Islet of Langerhans (tissue), 1 donor: ENCODE measurements around the gene CUL3.

Experiments used
- FAIRE-seq: peaks from one replicate; lab custom pipeline; 2011; peaks lifted over from hg19 to GRCh38; lab: Jason Lieb, UNC

The CUL3 gene

GRCh38 chr2:224580248-224580647 is 4.9 kb downstream of the CUL3 start:
- no peak for FAIRE-seq

GRCh38 chr2:224579411-224579810 is 5.8 kb downstream of the CUL3 start:
- peak; percentile 43 for FAIRE-seq

- FAIRE-seq = peak; percentile 71
These were observed 7.6 kb downstream of the CUL3 start for GRCh38 chr2:224577541-224577940.

GRCh38 chr2:224576088-224576715 is 9.0 kb downstream of the CUL3 start:
- no peak for FAIRE-seq

- peak; percentile 43 for FAIRE-seq
These were observed 10.6 kb downstream of the CUL3 start for GRCh38 chr2:224574423-224575084.

GRCh38 chr2:224573724-224574123 is 11.4 kb downstream of the CUL3 start:
- peak; percentile 21 for FAIRE-seq

GRCh38 chr2:224572338-224572737 is 12.8 kb downstream of the CUL3 start:
- no peak for FAIRE-seq

GRCh38 chr2:224570328-224570993 is 14.7 kb downstream of the CUL3 start:
- FAIRE-seq = peak; percentile 79

GRCh38 chr2:224569654-224570053 is 15.5 kb downstream of the CUL3 start:
- peak; percentile 9 for FAIRE-seq

GRCh38 chr2:224565452-224566035 is 19.6 kb downstream of the CUL3 start:
- FAIRE-seq = no peak

- no peak for FAIRE-seq
These were observed 21.6 kb downstream of the CUL3 start for GRCh38 chr2:224563537-224563936.

GRCh38 chr2:224562831-224563230 is 22.3 kb downstream of the CUL3 start:
- FAIRE-seq = no peak

GRCh38 chr2:224561234-224562005 is 23.7 kb downstream of the CUL3 start:
- no peak for FAIRE-seq

- FAIRE-seq = no peak
These were observed 24.6 kb downstream of the CUL3 start for GRCh38 chr2:224560549-224560948.

- no peak for FAIRE-seq
These were observed 27.6 kb downstream of the CUL3 start for GRCh38 chr2:224557610-224558009.

GRCh38 chr2:224556381-224556780 is 28.8 kb downstream of the CUL3 start:
- no peak for FAIRE-seq

- FAIRE-seq = peak; percentile 72
These were observed 29.3 kb downstream of the CUL3 start for GRCh38 chr2:224555823-224556366.

- no peak for FAIRE-seq
These were observed 32.4 kb downstream of the CUL3 start for GRCh38 chr2:224552771-224553170.

- FAIRE-seq = no peak
These were observed 33.5 kb downstream of the CUL3 start for GRCh38 chr2:224551693-224552092.

- FAIRE-seq = no peak
These were observed 38.2 kb downstream of the CUL3 start for GRCh38 chr2:224546926-224547325.

- peak; percentile 45 for FAIRE-seq
These were observed 39.1 kb downstream of the CUL3 start for GRCh38 chr2:224545884-224546644.
